Mesenchymal stem cell (in vitro differentiated cells and primary cell): ENCODE results near the gene UBC.
"Not testable (repeated sequence)": the region's sequence is repeated elsewhere in the genome, so short reads cannot be mapped to it uniquely, and the experiment has no call there.

Experiments used
- DNase-seq: peaks from one replicate; pipeline ENCODE4 v3.0.0-alpha.2; 2013
- H2AFZ ChIP-seq: one replicate; pipeline ENCODE4 v1.6.1; 2013; ENCODE audit warnings: low read depth, mild to moderate bottlenecking, control low read depth, inconsistent platforms, low read length, moderate library complexity
- H2AK5ac ChIP-seq: 2 replicates; pipeline ENCODE4 v1.6.1; 2013; ENCODE audit warnings: low read length, moderate library complexity, mild to moderate bottlenecking, inconsistent platforms; ENCODE audit not compliant: severe bottlenecking
- H2BK120ac ChIP-seq: one replicate; pipeline ENCODE4 v1.6.1; 2013; ENCODE audit warnings: low read depth, mild to moderate bottlenecking, inconsistent platforms, low read length, moderate library complexity
- H2BK12ac ChIP-seq, 2 experiments: one replicate each; pipeline ENCODE4 v1.6.1; 2013; ENCODE audit warnings: inconsistent platforms in 2 of 2, low read length in 2 of 2, mild to moderate bottlenecking in 2 of 2, moderate library complexity in 2 of 2, control low read depth in 1 of 2
- H2BK15ac ChIP-seq: one replicate; pipeline ENCODE4 v1.6.1; 2013; ENCODE audit warnings: mild to moderate bottlenecking, low read depth, inconsistent platforms; ENCODE audit not compliant: poor library complexity, severe bottlenecking
- H2BK5ac ChIP-seq: 2 replicates; pipeline ENCODE4 v1.6.1; 2013; ENCODE audit warnings: low read depth, mild to moderate bottlenecking, low read length, control low read depth, inconsistent platforms; ENCODE audit not compliant: poor library complexity, severe bottlenecking
- H3K14ac ChIP-seq, 2 experiments: one replicate each; pipeline ENCODE4 v1.6.1; 2013; ENCODE audit warnings: inconsistent platforms in 2 of 2, low read length in 2 of 2, control low read depth in 1 of 2, mild to moderate bottlenecking in 1 of 2, moderate library complexity in 1 of 2
- H3K18ac ChIP-seq, 2 experiments: one replicate each; pipeline ENCODE4 v1.6.1; 2013; ENCODE audit warnings: inconsistent platforms in 2 of 2, low read length in 2 of 2, control low read depth in 1 of 2, low read depth in 1 of 2, mild to moderate bottlenecking in 1 of 2
- H3K23ac ChIP-seq, 2 experiments: one replicate each; pipeline ENCODE4 v1.6.1; 2013; ENCODE audit warnings: inconsistent platforms in 2 of 2, low read length in 2 of 2, mild to moderate bottlenecking in 2 of 2, moderate library complexity in 2 of 2, control low read depth in 1 of 2
- H3K27ac ChIP-seq: 2 replicates; pipeline ENCODE4 v1.5.1; 2013; ENCODE audit warnings: mild to moderate bottlenecking, moderate library complexity, low read length, control low read depth, inconsistent platforms; ENCODE audit not compliant: poor library complexity, severe bottlenecking
- H3K27me3 ChIP-seq, 2 experiments: 2 replicates each; pipeline versions ENCODE4 v1.6.1 to v1.7.0; 2013; ENCODE audit warnings: low read length in 2 of 2, mild to moderate bottlenecking in 2 of 2, moderate library complexity in 2 of 2, control low read depth in 1 of 2, inconsistent platforms in 1 of 2; ENCODE audit not compliant: control insufficient read depth in 1 of 2, insufficient read depth in 1 of 2
- H3K36me3 ChIP-seq, 2 experiments: 2 replicates each; pipeline versions ENCODE4 v1.6.1 to v1.7.0; 2013; ENCODE audit warnings: low read length in 2 of 2, control low read depth in 1 of 2, inconsistent platforms in 1 of 2, low read depth in 1 of 2, mild to moderate bottlenecking in 1 of 2; ENCODE audit not compliant: insufficient read depth in 2 of 2, control insufficient read depth in 1 of 2
- H3K4ac ChIP-seq, 2 experiments: one replicate each; pipeline ENCODE4 v1.6.1; 2013; ENCODE audit warnings: inconsistent platforms in 2 of 2, low read length in 2 of 2, mild to moderate bottlenecking in 2 of 2, moderate library complexity in 2 of 2, control low read depth in 1 of 2, low read depth in 1 of 2
- H3K4me1 ChIP-seq: 2 replicates; pipeline ENCODE4 v1.6.1; 2013; ENCODE audit warnings: low read depth, low read length, control low read depth; ENCODE audit not compliant: control insufficient read depth, insufficient read depth
- H3K4me2 ChIP-seq: 2 replicates; pipeline ENCODE4 v1.6.1; 2013; ENCODE audit warnings: low read length, mild to moderate bottlenecking, inconsistent platforms; ENCODE audit not compliant: poor library complexity, severe bottlenecking
- H3K4me3 ChIP-seq, 2 experiments: 2 replicates each; pipeline versions ENCODE4 v1.5.1 to v1.7.0; 2013; ENCODE audit warnings: low read length in 2 of 2, mild to moderate bottlenecking in 2 of 2, control low read depth in 1 of 2, low read depth in 1 of 2; ENCODE audit not compliant: insufficient read depth in 1 of 2
- H3K79me1 ChIP-seq: replicated peaks from 2 replicates; pipeline ENCODE4 v1.6.1; 2013; ENCODE audit warnings: mild to moderate bottlenecking, control low read depth, low read length, inconsistent platforms; ENCODE audit not compliant: poor library complexity, severe bottlenecking
- H3K9ac ChIP-seq: 2 replicates; pipeline ENCODE4 v1.7.0; 2013; ENCODE audit warnings: mild to moderate bottlenecking, low read length, moderate library complexity
- H3K9me3 ChIP-seq: 2 replicates; pipeline ENCODE4 v1.7.0; 2013; ENCODE audit warnings: mild to moderate bottlenecking, low read length; ENCODE audit not compliant: control insufficient read depth
- H4K8ac ChIP-seq: one replicate; pipeline ENCODE4 v1.6.1; 2013; ENCODE audit warnings: inconsistent platforms, mild to moderate bottlenecking, low read length, moderate library complexity
- H4K91ac ChIP-seq: one replicate; pipeline ENCODE4 v1.6.1; 2013; ENCODE audit warnings: mild to moderate bottlenecking, low read length, inconsistent platforms
- WGBS: methylation state at CpG from one replicate; pipeline ENCODE4 v1.1.7; 2013; ENCODE audit warnings: mixed read lengths; 5-methylcytosine and 5-hydroxymethylcytosine counted together

Gene UBC

GRCh38 chr12:124904306-124905098, 9.9 kb downstream of the UBC start:
- peak overlapping the region; percentile 72 to 87 for H3K18ac ChIP-seq
- 10% methylated on average over 12 of the region's 15 CpGs for WGBS

DNA sequence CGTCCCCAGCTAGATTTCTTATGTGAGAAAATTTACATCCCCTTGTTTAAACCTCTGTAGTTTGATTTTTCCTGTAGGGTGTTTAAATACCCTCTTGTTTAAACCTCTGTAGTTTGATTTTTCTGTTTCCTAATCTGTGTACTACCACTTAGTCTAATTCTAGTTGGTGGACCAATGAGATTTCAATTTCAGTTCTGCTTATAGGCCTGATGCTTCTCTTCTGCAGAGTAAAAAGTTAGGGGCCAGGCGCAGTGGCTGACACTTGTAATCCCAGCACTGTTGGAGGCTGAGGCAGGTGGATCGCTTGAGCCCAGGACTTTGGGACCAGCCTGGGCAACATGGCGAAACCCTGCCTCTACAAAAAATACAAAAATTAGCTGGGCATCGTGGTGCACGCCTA, 11.5 kb downstream of the UBC start:
- no peaks in the 10 kb centered on the region for H3K36me3 ChIP-seq
- no peak overlapping the region for H2BK120ac ChIP-seq
- peaks cover 9% of the 10 kb centered on the region for H3K79me1 ChIP-seq
- no peak overlapping the region for H3K4ac ChIP-seq
- 96% methylated on average over 5 of the region's 6 CpGs for WGBS
- H3K18ac ChIP-seq, result no peak overlapping the region
- no peak overlapping the region for H3K27ac ChIP-seq
- H3K4me1 ChIP-seq, result peaks cover 18% of the 10 kb centered on the region
- H3K14ac ChIP-seq, result no peak overlapping the region
- no peak overlapping the region for H2BK5ac ChIP-seq
- no peak for DNase-seq
- H3K23ac ChIP-seq, result no peak overlapping the region
- H3K9me3 ChIP-seq, result no peaks in the 10 kb centered on the region
- no peak overlapping the region for H3K4me3 ChIP-seq
- H4K8ac ChIP-seq, result no peak overlapping the region
- H2AK5ac ChIP-seq, result no peak overlapping the region
- no peak overlapping the region for H2BK12ac ChIP-seq
- H4K91ac ChIP-seq, result no peak overlapping the region
- no peaks in the 10 kb centered on the region for H3K27me3 ChIP-seq
- no peak overlapping the region for H2AFZ ChIP-seq
- H2BK15ac ChIP-seq, result no peak overlapping the region
- H3K9ac ChIP-seq, result no peak overlapping the region
- no peak overlapping the region for H3K4me2 ChIP-seq

More at GRCh38 chr12:124904306-124905098, 9.9 kb downstream of the UBC start:
- H4K8ac ChIP-seq, result no peak overlapping the region
- H3K79me1 ChIP-seq, result peaks cover 8% of the 10 kb centered on the region
- peak overlapping the region; percentile 18 for H3K4me2 ChIP-seq
- H3K4ac ChIP-seq, result peak overlapping the region; percentile 35 to 58
- no peaks in the 10 kb centered on the region for H3K27me3 ChIP-seq
- H3K36me3 ChIP-seq, result no peaks in the 10 kb centered on the region
- H3K23ac ChIP-seq, result no peak overlapping the region
- no peak overlapping the region for H3K14ac ChIP-seq
- peak overlapping the region; percentile 54 for H2BK120ac ChIP-seq
- no peak overlapping the region for H2BK5ac ChIP-seq
- DNase-seq, result peak; percentile 99
- H2AK5ac ChIP-seq, result peak overlapping the region; percentile 49
- H3K4me1 ChIP-seq, result peaks cover 14% of the 10 kb centered on the region
- H3K9ac ChIP-seq, result peak overlapping the region; percentile 88
- H3K4me3 ChIP-seq, result peak overlapping the region in 1 of 2 experiments; percentile 48
- peak overlapping the region; percentile 32 to 92 for H2BK12ac ChIP-seq
- no peak overlapping the region for H2AFZ ChIP-seq
- H3K9me3 ChIP-seq, result no peaks in the 10 kb centered on the region
- H2BK15ac ChIP-seq, result no peak overlapping the region
- H3K27ac ChIP-seq, result no peak overlapping the region
- no peak overlapping the region for H4K91ac ChIP-seq

DNA sequence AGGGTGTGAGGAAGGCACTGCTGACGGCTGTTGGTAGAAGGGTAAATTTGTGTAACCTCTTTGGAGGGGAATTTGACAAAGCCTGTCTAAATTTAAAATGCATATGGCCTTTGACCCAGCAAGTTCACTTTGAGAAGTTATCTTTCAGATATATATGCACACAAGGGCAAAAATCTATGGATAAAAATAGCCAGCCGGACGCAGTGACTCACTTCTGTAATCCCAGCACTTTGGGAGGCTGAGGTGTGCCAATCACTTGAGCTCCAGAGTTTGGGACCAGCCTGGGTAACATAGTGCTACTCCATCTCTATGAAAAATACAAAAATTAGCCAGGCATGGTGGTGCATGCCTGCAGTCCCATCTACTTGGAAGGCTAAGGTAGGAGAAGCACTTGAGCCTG, 13.4 kb downstream of the UBC start:
- Histone ChIP-seq H3K79me1 (peaks cover 9% of the 10 kb centered on the region), H2BK12ac (no peak overlapping the region), H3K4me1 (peaks cover 18% of the 10 kb centered on the region), H2AFZ (no peak overlapping the region), H3K23ac (no peak overlapping the region), H2AK5ac (no peak overlapping the region), H3K14ac (no peak overlapping the region), H3K36me3 (no peaks in the 10 kb centered on the region), H4K8ac (no peak overlapping the region), H4K91ac (no peak overlapping the region), H3K4me2 (no peak overlapping the region), H2BK5ac (no peak overlapping the region), H2BK15ac (no peak overlapping the region), H3K27ac (no peak overlapping the region), H3K9ac (no peak overlapping the region), H3K18ac (no peak overlapping the region), H3K4me3 (no peak overlapping the region), H3K4ac (no peak overlapping the region), H2BK120ac (no peak overlapping the region), H3K9me3 (no peaks in the 10 kb centered on the region), H3K27me3 (no peaks in the 10 kb centered on the region)
- peak; percentile 45 for DNase-seq
- 43% methylated on average over 3 of the region's 3 CpGs for WGBS

DNA sequence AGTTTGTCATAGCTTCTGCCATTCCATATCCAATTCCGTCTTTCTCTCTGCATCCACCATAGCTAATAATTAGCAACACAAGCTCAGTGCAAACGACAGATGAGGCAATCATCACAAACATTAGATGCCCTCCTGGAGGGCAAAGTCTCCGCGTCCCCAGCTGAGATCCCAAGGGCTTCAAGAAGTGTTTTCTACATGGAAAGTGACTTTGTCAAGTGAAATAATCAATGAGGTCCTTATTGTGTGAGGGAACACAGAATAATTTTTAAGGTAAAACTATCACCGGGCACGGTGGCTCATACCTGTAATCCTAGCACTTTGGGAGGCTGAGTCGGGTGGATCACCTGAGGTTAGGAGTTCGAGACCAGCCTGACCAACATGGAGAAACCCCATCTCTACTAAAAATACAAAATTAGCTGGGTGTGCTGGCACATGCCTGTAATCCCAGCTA, 14.1 kb downstream of the UBC start:
- H3K4ac ChIP-seq, H3K4me3 ChIP-seq, H3K4me2 ChIP-seq, H3K27me3 ChIP-seq, DNase-seq, H2AFZ ChIP-seq, H3K9ac ChIP-seq, H3K18ac ChIP-seq, H3K27ac ChIP-seq, H2BK12ac ChIP-seq, H2AK5ac ChIP-seq, H4K8ac ChIP-seq, H3K36me3 ChIP-seq, H4K91ac ChIP-seq, H3K14ac ChIP-seq, H2BK15ac ChIP-seq, H2BK5ac ChIP-seq, H3K23ac ChIP-seq, H3K79me1 ChIP-seq, H2BK120ac ChIP-seq, H3K9me3 ChIP-seq: not testable (repeated sequence)
- 95% methylated on average over 8 of the region's 8 CpGs for whole genome bisulfite sequencing
- H3K4me1 ChIP-seq, result peaks cover 18% of the 10 kb centered on the region
